Pancreas (tissue), 10 donors: ENCODE results near the gene POLN. TPM values are rescaled to one million over a fixed set of nuclear protein-coding genes. Genes with fewer than 3 reads are reported as not detected.

Experiments used
- ATAC-seq, 4 donors: fragments of 200-7000 bp; cut with Tn5 transposase; one replicate each; pipeline versions ENCODE4 v1.8.0 to v1.9.1; 2020; ENCODE audit warnings: mild to moderate bottlenecking in 4 of 4, moderate library complexity in 4 of 4
- DNase-seq, 6 donors: peaks; one replicate each; pipeline ENCODE4 v3.0.0-alpha.2; 2020
- FAIRE-seq: peaks from 2 replicates; lab custom pipeline; 2012; peaks lifted over from hg19 to GRCh38; lab: Jason Lieb, UNC
- H3K27ac ChIP-seq, 4 donors: fragments of 200-600 bp; sonication (generic); 1 replicate in 3 of 4; 2 replicates in 1 of 4; pipeline versions ENCODE4 v1.5.0 to v1.8.0; 2020
- H3K27me3 ChIP-seq, 4 donors: fragments of 200-600 bp; one replicate each; pipeline ENCODE4 v1.8.0; 2021
- H3K36me3 ChIP-seq, 3 donors: fragments of 200-600 bp; sonication (generic) in 1 of 3; one replicate each; pipeline versions ENCODE4 v1.5.0 to v1.8.0; 2020 to 2021
- H3K4me1 ChIP-seq, 3 donors: fragments of 200-600 bp; one replicate each; pipeline ENCODE4 v1.8.0; 2021
- H3K4me3 ChIP-seq, 4 donors: fragments of 200-600 bp; sonication (generic) in 2 of 4; one replicate each; pipeline versions ENCODE4 v1.5.0 to v1.8.0; 2020 to 2021
- H3K9me3 ChIP-seq, 4 donors: fragments of 200-600 bp; one replicate each; pipeline ENCODE4 v1.8.0; 2021
- WGBS, 2 donors: extraction: QIAGEN DNeasy Blood & Tissue Kit; methylation state at CpG; one replicate each; pipeline ENCODE4 v1.1.7; 2013; 5-methylcytosine and 5-hydroxymethylcytosine counted together
- intact Hi-C, 3 donors: fragments of 100-400 bp; cut with DNase I; formaldehyde crosslinking; loops; one replicate each; pipeline versions ENCODE4 v1.11.1 to v1.14.2; 2022
- polyA plus RNA-seq, 2 donors: library from polyadenylated mRNA; stranded (reverse); fragments of 200-250 nt; gene quantifications; one replicate each; pipeline ENCODE4 v1.2.3, GENCODE V29; 2013
- total RNA-seq, 6 donors: library from RNA; stranded (reverse); fragmentation: NEBNext Ultra II Directional in 4 of 6; extraction: Animal tissue kit (Norgen Biotek cat#: 25700) in 4 of 6; gene quantifications; one replicate each; pipeline versions ENCODE4 v1.2.1 to v1.2.4, GENCODE V29; 2021 to 2023
- TF ChIP-seq, protein P1 (sequence below), 4 donors: fragments of 200-600 bp; sonication (generic) in 3 of 4; IDR thresholded peaks; one replicate each; pipeline versions ENCODE4 v1.5.0 to v1.8.0; 2021; ENCODE audit warnings: antibody characterized with exemption in 4 of 4
- donor health status: healthy with polysubstance abuse.
- donor health status: DM: no; HTN: no; CAD: no; lungs with moderate emphysema.
- donor health status: DM: no; HTN: no; CAD: no.
- donor health status: control.
- donor health status: control.
- donor health status: Bipolar disorder and iron deficiency.
- donor health status: DM: yes; HTN: yes; CAD: no.
- donor health status: DM: no; HTN: no; CAD: no.
- donor health status: DM: no; HTN: no; CAD: no.
- donor health status: DM: yes; HTN: yes; CAD: no.

POLN gene
- total and polyA plus RNA-seq, 8 donors = 0.95 to 3.6 (median 1.9) TPM

DNA sequence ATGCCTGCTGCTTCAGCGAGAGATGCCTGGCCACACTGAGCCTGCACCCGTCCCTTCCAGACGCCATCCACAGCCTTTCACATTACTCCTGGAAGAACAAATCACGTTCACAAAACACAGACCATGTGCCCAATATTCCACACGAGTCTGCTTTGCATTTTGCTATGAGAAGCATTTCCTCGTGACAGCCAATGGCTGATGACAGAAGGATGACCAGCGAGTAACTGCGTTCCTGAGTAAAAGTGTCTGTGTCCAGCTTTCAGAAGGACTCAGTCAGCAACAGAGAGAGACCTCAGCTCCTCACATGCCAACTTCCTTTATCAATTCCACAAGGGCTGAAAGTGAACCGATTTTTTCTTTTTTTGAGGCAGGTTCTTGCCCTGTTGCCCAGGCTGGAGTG is 163.3 kb downstream of the POLN start:
- 71 to 81% methylated on average over 9 of the region's 9 CpGs for WGBS, 2 donors
- no peak for FAIRE-seq
- peak in 1 of 6 donors; percentile 0 for DNase-seq
- no peaks in the 10 kb centered on the region for H3K9me3 ChIP-seq
- intact Hi-C loops = no loop called here
- no peak for ATAC-seq
- H3K36me3 ChIP-seq = no peaks in the 10 kb centered on the region
- no peak overlapping the region for H3K4me3 ChIP-seq
- no peaks in the 10 kb centered on the region for H3K27me3 ChIP-seq
- no peaks in the 10 kb centered on the region for H3K4me1 ChIP-seq
- H3K27ac ChIP-seq = no peak overlapping the region
- TF ChIP-seq, protein P1, sequence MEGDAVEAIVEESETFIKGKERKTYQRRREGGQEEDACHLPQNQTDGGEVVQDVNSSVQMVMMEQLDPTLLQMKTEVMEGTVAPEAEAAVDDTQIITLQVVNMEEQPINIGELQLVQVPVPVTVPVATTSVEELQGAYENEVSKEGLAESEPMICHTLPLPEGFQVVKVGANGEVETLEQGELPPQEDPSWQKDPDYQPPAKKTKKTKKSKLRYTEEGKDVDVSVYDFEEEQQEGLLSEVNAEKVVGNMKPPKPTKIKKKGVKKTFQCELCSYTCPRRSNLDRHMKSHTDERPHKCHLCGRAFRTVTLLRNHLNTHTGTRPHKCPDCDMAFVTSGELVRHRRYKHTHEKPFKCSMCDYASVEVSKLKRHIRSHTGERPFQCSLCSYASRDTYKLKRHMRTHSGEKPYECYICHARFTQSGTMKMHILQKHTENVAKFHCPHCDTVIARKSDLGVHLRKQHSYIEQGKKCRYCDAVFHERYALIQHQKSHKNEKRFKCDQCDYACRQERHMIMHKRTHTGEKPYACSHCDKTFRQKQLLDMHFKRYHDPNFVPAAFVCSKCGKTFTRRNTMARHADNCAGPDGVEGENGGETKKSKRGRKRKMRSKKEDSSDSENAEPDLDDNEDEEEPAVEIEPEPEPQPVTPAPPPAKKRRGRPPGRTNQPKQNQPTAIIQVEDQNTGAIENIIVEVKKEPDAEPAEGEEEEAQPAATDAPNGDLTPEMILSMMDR (IDR thresholded peaks at IDR 0.05) = no peak

- ATAC-seq (no peak), DNase-seq (peak in 1 of 6 donors; percentile 34), FAIRE-seq (no peak)
- Histone ChIP-seq H3K27me3 (no peaks in the 10 kb centered on the region), H3K9me3 (no peaks in the 10 kb centered on the region), H3K4me1 (no peaks in the 10 kb centered on the region), H3K4me3 (no peak overlapping the region), H3K27ac (no peak overlapping the region), H3K36me3 (no peaks in the 10 kb centered on the region)
- 85 to 89% methylated on average over 17 of the region's 17 CpGs for WGBS, 2 donors
- intact Hi-C loops = no loop called here
- TF ChIP-seq, protein P1 (IDR thresholded peaks at IDR 0.05) = no peak
Measured at GRCh38 chr4:2077537-2078460, 164.1 kb downstream of the POLN start.

- DNase-seq = peak in 1 of 6 donors; percentile 34
- TF ChIP-seq, protein P1 (IDR thresholded peaks at IDR 0.05) = no peak
- ATAC-seq = no peak
- no peaks in the 10 kb centered on the region for H3K9me3 ChIP-seq
- H3K27me3 ChIP-seq = no peaks in the 10 kb centered on the region
- no peaks in the 10 kb centered on the region for H3K36me3 ChIP-seq
- H3K4me3 ChIP-seq = no peak overlapping the region
- FAIRE-seq = no peak
- H3K4me1 ChIP-seq = peaks cover 0 to 7% (median 6%) of the 10 kb centered on the region in 3 donors
- 77 to 84% methylated on average over 9 of the region's 9 CpGs for WGBS, 2 donors
- intact Hi-C loops = no loop called here
- no peak overlapping the region for H3K27ac ChIP-seq
Measured at GRCh38 chr4:2076908-2077536, 164.9 kb downstream of the POLN start.

DNA sequence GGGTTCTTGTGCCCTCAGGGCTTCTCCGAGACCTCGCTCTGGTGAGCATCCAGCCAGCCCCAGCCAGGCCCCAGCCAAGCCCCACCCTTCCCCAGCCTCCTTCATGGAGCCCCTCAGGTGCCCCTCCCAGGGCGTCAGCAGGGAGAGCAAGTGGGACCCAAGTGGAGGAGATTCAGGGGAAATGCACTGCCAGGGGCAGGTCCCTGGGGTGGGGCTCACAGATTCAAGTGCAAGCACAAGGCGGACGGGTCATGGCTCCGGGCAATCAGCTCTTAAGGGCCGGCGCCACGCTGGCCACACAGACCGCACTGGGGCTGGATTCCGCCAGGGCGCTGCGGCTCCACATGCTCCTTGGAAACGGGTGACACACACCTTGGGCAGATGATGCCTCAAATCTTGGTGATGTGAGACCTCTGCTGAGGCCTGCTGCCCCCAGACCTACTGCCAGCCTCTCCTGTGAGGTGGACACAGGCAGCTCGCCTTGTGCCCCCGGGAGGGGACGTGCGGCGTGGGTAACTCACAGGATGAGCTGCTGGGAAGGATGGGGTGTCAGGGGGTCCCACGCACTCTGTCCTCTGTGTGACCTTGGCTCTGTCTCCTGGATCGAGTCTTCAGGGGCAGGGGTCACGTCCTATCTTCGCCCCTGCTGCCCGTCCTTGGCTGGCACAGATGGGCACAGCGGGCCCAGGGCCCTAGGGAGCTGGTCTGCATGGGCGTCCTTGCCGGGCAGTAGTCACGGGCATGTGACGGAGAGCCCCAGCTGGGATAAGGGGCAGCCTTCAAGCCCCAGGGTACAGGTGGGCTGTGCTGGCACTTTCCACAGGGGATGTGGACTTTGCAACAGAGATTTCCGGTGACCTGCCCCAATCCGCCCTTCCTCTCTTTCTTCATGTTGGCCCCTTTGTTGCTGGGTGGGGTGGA is 165.7 kb downstream of the POLN start:
- Histone ChIP-seq H3K27me3 (no peaks in the 10 kb centered on the region), H3K9me3 (no peaks in the 10 kb centered on the region), H3K27ac (no peak overlapping the region), H3K4me1 (peaks cover 0 to 9% (median 7%) of the 10 kb centered on the region in 3 donors), H3K36me3 (no peaks in the 10 kb centered on the region), H3K4me3 (no peak overlapping the region)
- FAIRE-seq = no peak
- no peak for DNase-seq
- intact Hi-C loops = no loop called here
- TF ChIP-seq, protein P1 (IDR thresholded peaks at IDR 0.05) = no peak
- ATAC-seq = no peak
- WGBS, 2 donors = 89 to 91% methylated on average over 31 of the region's 31 CpGs
